Liver (tissue), 9 donors: ENCODE measurements around the gene STK39. TPM values are rescaled to one million over a fixed set of nuclear protein-coding genes. Genes with fewer than 3 reads are reported as not detected.

Experiments used
- DNase-seq: peaks from one replicate; pipeline ENCODE4 v3.0.0-alpha.2; 2017; ENCODE audit warnings: low spot score
- H3K27ac ChIP-seq, 2 donors: one replicate each; pipeline ENCODE4 v1.7.0; 2013; ENCODE audit warnings: inconsistent platforms in 2 of 2, low read length in 2 of 2, control low read depth in 1 of 2, low read depth in 1 of 2, mild to moderate bottlenecking in 1 of 2
- H3K27me3 ChIP-seq, 4 donors: one replicate each; pipeline versions ENCODE4 v1.6.1 to v1.7.0; 2013; ENCODE audit warnings: low read length in 3 of 4, inconsistent platforms in 1 of 4, mild to moderate bottlenecking in 1 of 4, moderate library complexity in 1 of 4; ENCODE audit not compliant: control insufficient read depth in 4 of 4, insufficient read depth in 4 of 4
- H3K36me3 ChIP-seq, 4 donors: one replicate each; pipeline versions ENCODE4 v1.6.1 to v1.7.0; 2013; ENCODE audit warnings: low read length in 3 of 4, mild to moderate bottlenecking in 3 of 4, low read depth in 1 of 4, moderate library complexity in 1 of 4; ENCODE audit not compliant: control insufficient read depth in 4 of 4, insufficient read depth in 3 of 4
- H3K4me1 ChIP-seq, 4 donors: one replicate each; pipeline versions ENCODE4 v1.6.1 to v1.7.0; 2013; ENCODE audit warnings: low read length in 3 of 4, mild to moderate bottlenecking in 3 of 4, moderate library complexity in 1 of 4; ENCODE audit not compliant: control insufficient read depth in 4 of 4, insufficient read depth in 4 of 4
- H3K4me3 ChIP-seq, 3 donors: one replicate each; pipeline versions ENCODE4 v1.6.1 to v1.7.0; 2013; ENCODE audit warnings: low read length in 3 of 3, control low read depth in 1 of 3, low read depth in 1 of 3, mild to moderate bottlenecking in 1 of 3
- H3K9ac ChIP-seq, 2 donors: one replicate each; pipeline ENCODE4 v1.7.0; 2013; ENCODE audit warnings: low read length in 2 of 2, mild to moderate bottlenecking in 2 of 2, moderate library complexity in 2 of 2, control low read depth in 1 of 2, low read depth in 1 of 2
- H3K9me3 ChIP-seq, 4 donors: one replicate each; pipeline versions ENCODE4 v1.6.1 to v1.7.0; 2013; ENCODE audit warnings: low read length in 3 of 4; ENCODE audit not compliant: control insufficient read depth in 4 of 4
- FOXA2 ChIP-seq: IDR thresholded peaks from 2 replicates; pipeline ENCODE4 v1.6.1; 2016; ENCODE audit warnings: antibody characterized with exemption
- GABPA ChIP-seq, 2 donors: IDR thresholded peaks in 1 of 2; conservative IDR thresholded peaks in 1 of 2; 2 replicates each; pipeline ENCODE4 v1.6.1; 2016; ENCODE audit warnings: antibody characterized with exemption in 2 of 2, mild to moderate bottlenecking in 1 of 2, moderate library complexity in 1 of 2
- HNF4A ChIP-seq, 2 donors: conservative IDR thresholded peaks; 2 replicates each; pipeline ENCODE4 v1.6.1; 2016; ENCODE audit warnings: antibody characterized with exemption in 2 of 2, mild to moderate bottlenecking in 2 of 2
- HNF4G ChIP-seq: IDR thresholded peaks from 2 replicates; pipeline ENCODE4 v1.6.1; 2016; ENCODE audit warnings: antibody characterized with exemption
- JUND ChIP-seq, 2 donors: IDR thresholded peaks; 2 replicates each; pipeline ENCODE4 v1.6.1; 2016; ENCODE audit warnings: antibody characterized with exemption in 2 of 2
- NR2F2 ChIP-seq: IDR thresholded peaks from 2 replicates; pipeline ENCODE4 v1.6.1; 2016; ENCODE audit warnings: antibody characterized with exemption
- RAD21 ChIP-seq, 2 donors: IDR thresholded peaks; 2 replicates each; pipeline ENCODE4 v1.6.1; 2016; ENCODE audit warnings: antibody characterized with exemption in 2 of 2, mild to moderate bottlenecking in 2 of 2
- RXRA ChIP-seq, 2 donors: IDR thresholded peaks; 2 replicates each; pipeline ENCODE4 v1.6.1; 2017 to 2018; ENCODE audit warnings: antibody characterized with exemption in 2 of 2, mild to moderate bottlenecking in 1 of 2
- SP1 ChIP-seq: IDR thresholded peaks from 2 replicates; pipeline ENCODE4 v1.6.1; 2018; ENCODE audit warnings: antibody characterized with exemption, mild to moderate bottlenecking
- TAF1 ChIP-seq: conservative IDR thresholded peaks from 2 replicates; pipeline ENCODE4 v1.6.1; 2016; ENCODE audit warnings: antibody characterized with exemption, mild to moderate bottlenecking
- WGBS: extraction: QIAGEN DNeasy Blood & Tissue Kit; methylation state at CpG from one replicate; pipeline ENCODE4 v1.1.7; 2013; 5-methylcytosine and 5-hydroxymethylcytosine counted together
- polyA plus RNA-seq, 2 donors: library from polyadenylated mRNA; stranded (reverse) in 1 of 2; unstranded in 1 of 2; fragments of 200-250 nt in 1 of 2; fragments of >200 nt in 1 of 2; fragmentation: Nextera tagmentation in 1 of 2; extraction: Ambion mirVana in 1 of 2; gene quantifications; one replicate each; pipeline versions ENCODE4 v1.2.1 to v1.2.3, GENCODE V29; 2013 to 2015
- total RNA-seq, 2 donors: library from RNA; depleted of rRNA; stranded (reverse); fragments of >200 nt; gene quantifications; one replicate each; pipeline ENCODE4 v1.2.3, GENCODE V29; 2014
- TF ChIP-seq, protein P1 (sequence below): IDR thresholded peaks from 2 replicates; pipeline ENCODE4 v1.6.1; 2016; ENCODE audit warnings: antibody characterized with exemption
- TF ChIP-seq, protein P2 (sequence below): IDR thresholded peaks from 2 replicates; pipeline ENCODE4 v1.6.1; 2016; ENCODE audit warnings: antibody characterized with exemption
- TF ChIP-seq, protein P3 (sequence below): fragments of 150-350 bp; IDR thresholded peaks from 2 replicates; pipeline ENCODE4 v1.5.1; 2017; ENCODE audit warnings: improper control_type of control experiment, low read depth, low read length; ENCODE audit not compliant: missing input control
- TF ChIP-seq, protein P4 (sequence below): IDR thresholded peaks from 2 replicates; pipeline ENCODE4 v1.6.1; 2016; ENCODE audit warnings: antibody characterized with exemption
- TF ChIP-seq, protein P5 (sequence below): IDR thresholded peaks from 2 replicates; pipeline ENCODE4 v1.6.1; 2016; ENCODE audit warnings: antibody characterized with exemption, mild to moderate bottlenecking
- donor health status: healthy.
- donor health status: healthy.
- donor health status: healthy.
- donor health status: healthy.
- donor health status: healthy.

Gene STK39
- total and polyA plus RNA-seq, 4 donors: 0.29 to 1.8 (median 0.73) TPM

DNA sequence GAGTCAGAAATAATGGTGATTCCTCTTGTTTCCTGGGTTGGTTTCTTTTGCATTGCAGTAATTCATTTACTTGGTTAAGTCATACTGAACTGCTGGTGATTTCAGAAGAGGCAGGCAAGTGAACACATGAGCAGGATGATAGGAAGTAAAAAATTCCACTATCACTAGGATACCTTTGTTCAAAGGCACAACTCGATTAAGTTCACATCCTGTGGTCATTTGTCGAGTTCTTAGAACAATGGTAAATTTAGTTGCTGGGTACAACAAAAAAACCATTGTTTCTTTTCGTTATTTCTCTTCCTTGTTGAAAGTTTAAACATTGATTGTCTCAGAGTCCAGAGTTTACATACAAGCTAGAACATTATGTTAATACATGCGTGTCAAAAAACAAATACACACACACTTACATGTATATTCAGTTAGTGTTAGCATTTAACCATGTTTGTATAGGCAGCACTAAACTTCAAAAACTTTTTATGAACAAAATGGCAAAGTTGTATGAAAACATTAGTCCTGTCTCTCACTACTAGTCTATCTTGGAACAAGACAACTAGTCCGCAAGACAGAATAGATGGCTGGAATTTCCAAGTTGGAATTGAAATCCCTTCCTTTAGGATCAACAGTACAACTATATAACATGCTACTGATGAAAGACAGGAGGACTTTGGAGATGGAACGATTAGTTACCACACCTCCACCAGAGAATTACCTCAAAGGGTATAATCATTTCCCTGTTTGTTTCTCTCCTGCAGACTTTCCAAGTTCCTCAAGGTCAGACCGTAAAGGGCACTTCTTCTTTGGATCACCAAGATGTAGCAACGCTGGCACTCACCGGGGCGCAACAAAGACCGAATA lies 26.2 kb downstream of the STK39 start:
- no peaks in the 10 kb centered on the region for H3K36me3 ChIP-seq
- H3K27me3 ChIP-seq: no peaks in the 10 kb centered on the region
- WGBS: 70% methylated on average over 11 of the region's 11 CpGs
- no peak overlapping the region for H3K27ac ChIP-seq
- TF ChIP-seq, protein P1, sequence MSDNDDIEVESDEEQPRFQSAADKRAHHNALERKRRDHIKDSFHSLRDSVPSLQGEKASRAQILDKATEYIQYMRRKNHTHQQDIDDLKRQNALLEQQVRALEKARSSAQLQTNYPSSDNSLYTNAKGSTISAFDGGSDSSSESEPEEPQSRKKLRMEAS: no peak
- peak; percentile 9 for TF ChIP-seq SP1
- TF ChIP-seq HNF4A (conservative IDR thresholded peaks at IDR 0.05): no peak
- no peak for TF ChIP-seq HNF4G
- TF ChIP-seq, protein P2, sequence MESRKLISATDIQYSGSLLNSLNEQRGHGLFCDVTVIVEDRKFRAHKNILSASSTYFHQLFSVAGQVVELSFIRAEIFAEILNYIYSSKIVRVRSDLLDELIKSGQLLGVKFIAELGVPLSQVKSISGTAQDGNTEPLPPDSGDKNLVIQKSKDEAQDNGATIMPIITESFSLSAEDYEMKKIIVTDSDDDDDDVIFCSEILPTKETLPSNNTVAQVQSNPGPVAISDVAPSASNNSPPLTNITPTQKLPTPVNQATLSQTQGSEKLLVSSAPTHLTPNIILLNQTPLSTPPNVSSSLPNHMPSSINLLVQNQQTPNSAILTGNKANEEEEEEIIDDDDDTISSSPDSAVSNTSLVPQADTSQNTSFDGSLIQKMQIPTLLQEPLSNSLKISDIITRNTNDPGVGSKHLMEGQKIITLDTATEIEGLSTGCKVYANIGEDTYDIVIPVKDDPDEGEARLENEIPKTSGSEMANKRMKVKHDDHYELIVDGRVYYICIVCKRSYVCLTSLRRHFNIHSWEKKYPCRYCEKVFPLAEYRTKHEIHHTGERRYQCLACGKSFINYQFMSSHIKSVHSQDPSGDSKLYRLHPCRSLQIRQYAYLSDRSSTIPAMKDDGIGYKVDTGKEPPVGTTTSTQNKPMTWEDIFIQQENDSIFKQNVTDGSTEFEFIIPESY: no peak
- TF ChIP-seq, protein P3, sequence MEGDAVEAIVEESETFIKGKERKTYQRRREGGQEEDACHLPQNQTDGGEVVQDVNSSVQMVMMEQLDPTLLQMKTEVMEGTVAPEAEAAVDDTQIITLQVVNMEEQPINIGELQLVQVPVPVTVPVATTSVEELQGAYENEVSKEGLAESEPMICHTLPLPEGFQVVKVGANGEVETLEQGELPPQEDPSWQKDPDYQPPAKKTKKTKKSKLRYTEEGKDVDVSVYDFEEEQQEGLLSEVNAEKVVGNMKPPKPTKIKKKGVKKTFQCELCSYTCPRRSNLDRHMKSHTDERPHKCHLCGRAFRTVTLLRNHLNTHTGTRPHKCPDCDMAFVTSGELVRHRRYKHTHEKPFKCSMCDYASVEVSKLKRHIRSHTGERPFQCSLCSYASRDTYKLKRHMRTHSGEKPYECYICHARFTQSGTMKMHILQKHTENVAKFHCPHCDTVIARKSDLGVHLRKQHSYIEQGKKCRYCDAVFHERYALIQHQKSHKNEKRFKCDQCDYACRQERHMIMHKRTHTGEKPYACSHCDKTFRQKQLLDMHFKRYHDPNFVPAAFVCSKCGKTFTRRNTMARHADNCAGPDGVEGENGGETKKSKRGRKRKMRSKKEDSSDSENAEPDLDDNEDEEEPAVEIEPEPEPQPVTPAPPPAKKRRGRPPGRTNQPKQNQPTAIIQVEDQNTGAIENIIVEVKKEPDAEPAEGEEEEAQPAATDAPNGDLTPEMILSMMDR: no peak
- TF ChIP-seq JUND (IDR thresholded peaks at IDR 0.05): no peak
- no peak for DNase-seq
- no peaks in the 10 kb centered on the region for H3K4me1 ChIP-seq
- H3K9ac ChIP-seq: no peak overlapping the region
- no peak overlapping the region for H3K4me3 ChIP-seq
- H3K9me3 ChIP-seq: no peaks in the 10 kb centered on the region

DNA sequence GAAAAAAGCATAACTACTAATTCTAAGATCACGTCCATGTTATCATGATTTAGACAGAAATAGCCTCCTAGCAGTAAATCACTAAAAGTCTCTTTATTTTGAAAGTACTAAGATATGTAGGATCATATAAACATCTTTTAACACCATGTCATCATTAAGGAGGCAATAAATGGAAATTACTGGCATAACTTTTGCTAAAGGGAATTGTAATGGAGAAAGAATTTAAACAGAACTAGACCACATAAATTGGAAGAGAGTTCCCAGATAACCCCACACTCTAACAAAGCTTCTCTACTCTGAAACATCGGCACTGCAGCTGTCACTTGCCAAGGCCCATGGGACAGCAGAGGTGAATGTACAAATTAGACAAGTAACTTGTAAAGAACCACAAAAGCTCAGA lies 29.5 kb downstream of the STK39 start:
- H3K27ac ChIP-seq: no peak overlapping the region
- H3K9ac ChIP-seq: no peak overlapping the region
- DNase-seq: no peak
- H3K4me3 ChIP-seq: no peak overlapping the region
- H3K4me1 ChIP-seq: no peaks in the 10 kb centered on the region
- H3K27me3 ChIP-seq: no peaks in the 10 kb centered on the region
- no peaks in the 10 kb centered on the region for H3K36me3 ChIP-seq
- no peaks in the 10 kb centered on the region for H3K9me3 ChIP-seq
- 81% methylated on average over 2 of the region's 2 CpGs for WGBS
- TF ChIP-seq, protein P4, sequence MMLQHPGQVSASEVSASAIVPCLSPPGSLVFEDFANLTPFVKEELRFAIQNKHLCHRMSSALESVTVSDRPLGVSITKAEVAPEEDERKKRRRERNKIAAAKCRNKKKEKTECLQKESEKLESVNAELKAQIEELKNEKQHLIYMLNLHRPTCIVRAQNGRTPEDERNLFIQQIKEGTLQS: no peak
- TF ChIP-seq NR2F2: no peak
- TF ChIP-seq FOXA2: no peak
- TF ChIP-seq GABPA (IDR thresholded peaks at IDR 0.05 in 1 of 2, conservative IDR thresholded peaks at IDR 0.05 in 1 of 2): no peak
- no peak for TF ChIP-seq TAF1
- TF ChIP-seq HNF4A (conservative IDR thresholded peaks at IDR 0.05): no peak
- TF ChIP-seq, protein P1: no peak
- TF ChIP-seq HNF4G: no peak
- TF ChIP-seq, protein P5, sequence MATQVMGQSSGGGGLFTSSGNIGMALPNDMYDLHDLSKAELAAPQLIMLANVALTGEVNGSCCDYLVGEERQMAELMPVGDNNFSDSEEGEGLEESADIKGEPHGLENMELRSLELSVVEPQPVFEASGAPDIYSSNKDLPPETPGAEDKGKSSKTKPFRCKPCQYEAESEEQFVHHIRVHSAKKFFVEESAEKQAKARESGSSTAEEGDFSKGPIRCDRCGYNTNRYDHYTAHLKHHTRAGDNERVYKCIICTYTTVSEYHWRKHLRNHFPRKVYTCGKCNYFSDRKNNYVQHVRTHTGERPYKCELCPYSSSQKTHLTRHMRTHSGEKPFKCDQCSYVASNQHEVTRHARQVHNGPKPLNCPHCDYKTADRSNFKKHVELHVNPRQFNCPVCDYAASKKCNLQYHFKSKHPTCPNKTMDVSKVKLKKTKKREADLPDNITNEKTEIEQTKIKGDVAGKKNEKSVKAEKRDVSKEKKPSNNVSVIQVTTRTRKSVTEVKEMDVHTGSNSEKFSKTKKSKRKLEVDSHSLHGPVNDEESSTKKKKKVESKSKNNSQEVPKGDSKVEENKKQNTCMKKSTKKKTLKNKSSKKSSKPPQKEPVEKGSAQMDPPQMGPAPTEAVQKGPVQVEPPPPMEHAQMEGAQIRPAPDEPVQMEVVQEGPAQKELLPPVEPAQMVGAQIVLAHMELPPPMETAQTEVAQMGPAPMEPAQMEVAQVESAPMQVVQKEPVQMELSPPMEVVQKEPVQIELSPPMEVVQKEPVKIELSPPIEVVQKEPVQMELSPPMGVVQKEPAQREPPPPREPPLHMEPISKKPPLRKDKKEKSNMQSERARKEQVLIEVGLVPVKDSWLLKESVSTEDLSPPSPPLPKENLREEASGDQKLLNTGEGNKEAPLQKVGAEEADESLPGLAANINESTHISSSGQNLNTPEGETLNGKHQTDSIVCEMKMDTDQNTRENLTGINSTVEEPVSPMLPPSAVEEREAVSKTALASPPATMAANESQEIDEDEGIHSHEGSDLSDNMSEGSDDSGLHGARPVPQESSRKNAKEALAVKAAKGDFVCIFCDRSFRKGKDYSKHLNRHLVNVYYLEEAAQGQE: no peak
- TF ChIP-seq SP1: no peak
- TF ChIP-seq, protein P3: no peak
- TF ChIP-seq, protein P2: no peak
- TF ChIP-seq RAD21 (IDR thresholded peaks at IDR 0.05): no peak
- TF ChIP-seq RXRA (IDR thresholded peaks at IDR 0.05): no peak
- TF ChIP-seq JUND (IDR thresholded peaks at IDR 0.05): no peak
